Endothelial cell of umbilical vein (primary cell): ENCODE results near the gene SERPINB10. TPM values are rescaled to one million over a fixed set of nuclear protein-coding genes. Genes with fewer than 3 reads are reported as not detected.

ENCODE experiments used
- BruUV-seq: library from RNA; stranded (reverse); fragments of 400-500 nt; replicated peaks from 2 replicates; lab custom pipeline; 2021; lab: Mats Ljungman, UMichigan
- CTCF ChIA-PET: fragments of 300-600, 350-600 bp; sonication (Branson Sonifier 250); formaldehyde crosslinking; loops from one replicate; lab custom pipeline; 2021; ENCODE audit warnings: antibody characterized with exemption, inconsistent platforms; lab: Charles Lee
- POLR2A ChIA-PET: fragments of 300-600, 350-600 bp; sonication (Branson Sonifier 250); formaldehyde crosslinking; loops from one replicate; lab custom pipeline; 2021; ENCODE audit warnings: antibody characterized with exemption, inconsistent platforms; lab: Charles Lee
- DNase-seq: peaks from one replicate; pipeline ENCODE4 v3.0.0-alpha.2; 2011; ENCODE audit warnings: low read depth, low spot score
- FAIRE-seq: peaks from 2 replicates; lab custom pipeline; 2011; peaks lifted over from hg19 to GRCh38; lab: Jason Lieb, UNC
- H2AFZ ChIP-seq: 2 replicates; pipeline ENCODE4 v1.6.0; 2012; ENCODE audit warnings: low read depth, low read length, control low read depth, inconsistent platforms
- H3K27ac ChIP-seq: 2 replicates; pipeline ENCODE4 v1.5.1; 2011; ENCODE audit warnings: low read depth, mild to moderate bottlenecking, control low read depth, low read length, moderate library complexity; ENCODE audit not compliant: insufficient read depth
- H3K27me3 ChIP-seq, 2 experiments: 2 replicates each; pipeline versions ENCODE4 v1.6.0 to v1.6.1; 2011; ENCODE audit warnings: low read length in 2 of 2, mixed read lengths in 1 of 2; ENCODE audit not compliant: control insufficient read depth in 2 of 2, insufficient read depth in 2 of 2
- H3K36me3 ChIP-seq, 2 experiments: 2 replicates in 1 of 2; 3 replicates in 1 of 2; pipeline ENCODE4 v1.5.1; 2011; ENCODE audit warnings: low read length in 2 of 2, mild to moderate bottlenecking in 1 of 2, moderate library complexity in 1 of 2; ENCODE audit not compliant: control insufficient read depth in 2 of 2, insufficient read depth in 2 of 2; ENCODE audit errors: extremely low read depth in 1 of 2
- H3K4me1 ChIP-seq: 3 replicates; pipeline ENCODE4 v1.5.1; 2011; ENCODE audit warnings: mild to moderate bottlenecking, low read length; ENCODE audit not compliant: control insufficient read depth, insufficient read depth; ENCODE audit errors: extremely low read depth
- H3K4me2 ChIP-seq: 2 replicates; pipeline ENCODE4 v1.6.1; 2011; ENCODE audit warnings: low read length, control low read depth, mixed read lengths; ENCODE audit not compliant: insufficient read depth
- H3K4me3 ChIP-seq, 3 experiments: fragments of 200-600 bp in 1 of 3; sonication (generic), shearing (Covaris generic) in 1 of 3; replicated peaks in 1 of 3; 2 replicates each; pipeline ENCODE4 v1.5.1; 2011 to 2016; ENCODE audit warnings: control low read depth in 3 of 3, low read length in 3 of 3, mild to moderate bottlenecking in 2 of 3, inconsistent platforms in 1 of 3, low read depth in 1 of 3, moderate library complexity in 1 of 3; ENCODE audit not compliant: insufficient read depth in 1 of 3
- H3K79me2 ChIP-seq: 2 replicates; pipeline ENCODE4 v1.6.0; 2012; ENCODE audit warnings: low read length, inconsistent platforms; ENCODE audit not compliant: control insufficient read depth, insufficient read depth
- H3K9ac ChIP-seq: replicated peaks from 2 replicates; pipeline ENCODE3; 2011; ENCODE audit warnings: low read length, control low read depth; ENCODE audit not compliant: insufficient read depth; ENCODE audit errors: extremely low read depth
- H3K9me1 ChIP-seq: replicated peaks from 3 replicates; pipeline ENCODE4 v1.6.0; 2011; ENCODE audit warnings: mild to moderate bottlenecking, low read length; ENCODE audit not compliant: control insufficient read depth, insufficient read depth; ENCODE audit errors: extremely low read depth
- H3K9me3 ChIP-seq: replicated peaks from 2 replicates; pipeline ENCODE4 v1.5.1; 2012; ENCODE audit warnings: low read length, inconsistent platforms; ENCODE audit not compliant: control insufficient read depth, insufficient read depth
- H4K20me1 ChIP-seq: replicated peaks from 2 replicates; pipeline ENCODE3; 2011; ENCODE audit warnings: mild to moderate bottlenecking, low read length; ENCODE audit not compliant: control insufficient read depth, insufficient read depth; ENCODE audit errors: extremely low read depth
- EZH2 ChIP-seq: IDR thresholded peaks from 2 replicates; pipeline ENCODE4 v1.6.1; 2012; ENCODE audit warnings: borderline replicate concordance, low read depth, mild to moderate bottlenecking, moderate library complexity, low read length, inconsistent platforms; ENCODE audit not compliant: severe bottlenecking
- FOS ChIP-seq: IDR thresholded peaks from 2 replicates; pipeline ENCODE4 v1.6.1; 2011; ENCODE audit warnings: mild to moderate bottlenecking, low read length, moderate library complexity, borderline replicate concordance; ENCODE audit not compliant: insufficient read depth
- GATA2 ChIP-seq: IDR thresholded peaks from 2 replicates; pipeline ENCODE4 v1.7.0; 2011; ENCODE audit warnings: low read depth, mild to moderate bottlenecking, moderate library complexity, mixed read lengths, low read length; ENCODE audit not compliant: insufficient read length, insufficient read depth
- JUN ChIP-seq: IDR thresholded peaks from 2 replicates; pipeline ENCODE4 v1.6.1; 2011; ENCODE audit warnings: borderline replicate concordance, low read depth; ENCODE audit not compliant: insufficient read length, insufficient read depth
- MYC ChIP-seq: IDR thresholded peaks from one replicate; pipeline ENCODE4 v1.6.1; 2011; ENCODE audit warnings: mild to moderate bottlenecking, low read depth, low read length
- POLR2A ChIP-seq: IDR thresholded peaks from 2 replicates; pipeline ENCODE4 v1.6.1; 2012; ENCODE audit warnings: low read depth, mild to moderate bottlenecking, control low read depth, low read length
- POLR2AphosphoS5 ChIP-seq: IDR thresholded peaks from 2 replicates; pipeline ENCODE4 v1.6.1; 2012; ENCODE audit warnings: low read depth, mild to moderate bottlenecking, control low read depth, low read length, moderate library complexity; ENCODE audit not compliant: insufficient read depth
- dilution Hi-C: fragments of 300-500 bp; cut with MboI; formaldehyde crosslinking; loops from one replicate; pipeline ENCODE4 v1.15.0; 2019; ENCODE audit warnings: low sequenced_read_pairs; ENCODE audit not compliant: extremely low pct_ligation_motif_present
- intact Hi-C: fragments of 100-400 bp; cut with micrococcal nuclease; formaldehyde crosslinking; loops from one replicate; pipeline ENCODE4 v1.10.0; 2022
- polyA plus RNA-seq, 4 experiments: library from polyadenylated mRNA; depleted of rRNA in 3 of 4; stranded (reverse) in 3 of 4; unstranded in 1 of 4; fragments of >200 nt; gene quantifications; 2 replicates each; pipeline versions ENCODE4 v1.2.1 to v1.2.3, GENCODE V29; 2011 to 2012; ENCODE audit warnings: missing spikeins in 1 of 4
- total RNA-seq: library from RNA; stranded (reverse); gene quantifications from 2 replicates; pipeline ENCODE4 v1.2.3, GENCODE V29; 2021
- TF ChIP-seq, protein P1 (sequence below), 2 donors: IDR thresholded peaks; 1 replicate in 1 of 2; 2 replicates in 1 of 2; pipeline ENCODE4 v1.5.1; 2011; ENCODE audit warnings: low read length in 2 of 2, mild to moderate bottlenecking in 2 of 2, moderate library complexity in 2 of 2, control low read depth in 1 of 2, inconsistent platforms in 1 of 2, low read depth in 1 of 2; ENCODE audit not compliant: insufficient read depth in 1 of 2; ENCODE audit errors: extremely low read depth in 1 of 2
- TF ChIP-seq, protein P2 (sequence below): IDR thresholded peaks from 2 replicates; pipeline ENCODE4 v1.6.1; 2011; ENCODE audit not compliant: insufficient read depth, insufficient read length

The SERPINB10 gene
- total and polyA plus RNA-seq, 2 donors (not counting 3 experiments of a cell fraction or from before 2014, with no cell fraction given): not detected

DNA sequence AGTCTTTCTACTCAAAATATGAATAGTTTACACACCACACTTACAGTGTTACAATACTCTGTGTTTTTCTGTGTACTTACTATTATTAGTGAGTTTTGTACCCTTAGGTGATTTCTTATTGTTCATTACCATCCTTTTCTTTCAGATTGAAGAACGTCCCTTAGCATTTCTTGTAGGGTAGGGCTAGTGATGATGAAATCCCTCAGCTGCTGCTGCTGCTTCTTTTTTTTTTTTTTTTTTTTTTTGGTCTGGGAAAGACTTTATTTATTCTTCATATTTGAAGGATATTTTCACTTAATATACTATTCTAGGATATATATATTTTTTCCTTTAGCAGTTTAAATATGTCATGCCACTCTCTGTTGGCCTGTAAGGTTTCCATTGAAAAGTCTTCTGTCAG lies 49.3 kb upstream of the SERPINB10 start:
- intact Hi-C loops (no loop called here), dilution Hi-C loops (no loop called here)
- FAIRE-seq: no peak
- TF ChIP-seq GATA2 (no peak), MYC (no peak)
- Histone ChIP-seq H3K27me3 (peaks cover 0 to 2% of the 10 kb centered on the region in 2 experiments), H3K9ac (no peak overlapping the region), H3K9me1 (no peaks in the 10 kb centered on the region), H3K79me2 (no peaks in the 10 kb centered on the region), H2AFZ (no peak overlapping the region), H3K4me1 (no peaks in the 10 kb centered on the region), H3K4me2 (no peak overlapping the region), H3K36me3 (no peaks in the 10 kb centered on the region), H3K4me3 (no peak overlapping the region), H3K27ac (no peak overlapping the region), H3K9me3 (no peaks in the 10 kb centered on the region), H4K20me1 (no peaks in the 10 kb centered on the region)
- no peak for DNase-seq
- ChIA-PET POLR2A (interaction anchor here (0.6 kb wide), 1 partner anchor 354 kb away, joined by 5 read pairs; no protein-coding TSS in a partner anchor), CTCF (interaction anchor here (1.2 to 3.4 kb wide), 6 partner anchors 12 to 344 kb away, joined by 3 to 12 read pairs (median 3); no protein-coding TSS in a partner anchor)
- BruUV-seq: no TSS peak

DNA sequence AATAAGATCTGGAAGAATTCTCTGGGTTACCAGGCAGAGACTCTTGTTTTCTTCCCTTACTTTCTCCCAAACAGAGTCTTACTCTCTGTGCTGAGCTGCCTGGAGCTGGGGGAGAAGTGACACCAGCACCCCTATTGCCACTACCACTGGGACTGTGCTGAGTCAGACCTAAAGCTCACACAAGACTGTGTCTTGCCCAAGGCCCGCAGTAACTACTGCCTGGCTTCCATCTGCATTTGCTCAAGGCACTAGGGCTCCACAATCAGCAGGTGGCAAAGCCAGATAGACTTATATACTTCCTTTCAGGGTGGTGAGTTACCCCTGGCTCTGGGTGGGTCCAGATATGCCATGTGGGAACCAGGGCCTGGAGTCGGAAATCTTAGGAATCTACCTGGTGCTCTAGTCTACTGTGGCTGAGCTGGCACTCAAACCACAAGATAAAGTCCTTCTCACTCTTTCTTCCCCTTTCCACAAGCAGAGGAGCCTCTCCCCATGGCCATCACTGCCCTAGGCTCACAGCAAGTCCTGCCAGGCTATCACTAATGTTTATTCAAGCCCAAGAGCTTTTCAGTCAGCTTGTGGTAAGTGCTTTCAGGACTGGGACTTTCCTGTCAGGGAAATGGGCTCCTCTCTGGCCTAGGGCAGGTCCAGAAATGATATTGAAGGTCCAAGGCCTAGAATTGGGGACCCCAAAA lies 47.8 kb upstream of the SERPINB10 start:
- H3K4me3 ChIP-seq: no peak overlapping the region
- H4K20me1 ChIP-seq: no peaks in the 10 kb centered on the region
- ChIA-PET CTCF (interaction anchor here (0.8 to 1.5 kb wide), 2 partner anchors 342 to 349 kb away, joined by 3 to 4 read pairs; no protein-coding TSS in a partner anchor), POLR2A (no interaction called here)
- DNase-seq: no peak
- peaks cover 0 to 2% of the 10 kb centered on the region in 2 experiments for H3K27me3 ChIP-seq
- no peak overlapping the region for H3K4me2 ChIP-seq
- intact Hi-C loops (no loop called here), dilution Hi-C loops (no loop called here)
- no peak for FAIRE-seq
- no peak overlapping the region for H2AFZ ChIP-seq
- H3K9me1 ChIP-seq: no peaks in the 10 kb centered on the region
- no peak for TF ChIP-seq FOS
- TF ChIP-seq, protein P1, sequence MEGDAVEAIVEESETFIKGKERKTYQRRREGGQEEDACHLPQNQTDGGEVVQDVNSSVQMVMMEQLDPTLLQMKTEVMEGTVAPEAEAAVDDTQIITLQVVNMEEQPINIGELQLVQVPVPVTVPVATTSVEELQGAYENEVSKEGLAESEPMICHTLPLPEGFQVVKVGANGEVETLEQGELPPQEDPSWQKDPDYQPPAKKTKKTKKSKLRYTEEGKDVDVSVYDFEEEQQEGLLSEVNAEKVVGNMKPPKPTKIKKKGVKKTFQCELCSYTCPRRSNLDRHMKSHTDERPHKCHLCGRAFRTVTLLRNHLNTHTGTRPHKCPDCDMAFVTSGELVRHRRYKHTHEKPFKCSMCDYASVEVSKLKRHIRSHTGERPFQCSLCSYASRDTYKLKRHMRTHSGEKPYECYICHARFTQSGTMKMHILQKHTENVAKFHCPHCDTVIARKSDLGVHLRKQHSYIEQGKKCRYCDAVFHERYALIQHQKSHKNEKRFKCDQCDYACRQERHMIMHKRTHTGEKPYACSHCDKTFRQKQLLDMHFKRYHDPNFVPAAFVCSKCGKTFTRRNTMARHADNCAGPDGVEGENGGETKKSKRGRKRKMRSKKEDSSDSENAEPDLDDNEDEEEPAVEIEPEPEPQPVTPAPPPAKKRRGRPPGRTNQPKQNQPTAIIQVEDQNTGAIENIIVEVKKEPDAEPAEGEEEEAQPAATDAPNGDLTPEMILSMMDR (IDR thresholded peaks at IDR 0.05; ENCODE audit: extremely low read depth in 1 of 2, insufficient read depth in 1 of 2, low read depth in 1 of 2, low read length in 2 of 2): no peak
- no peak for TF ChIP-seq JUN
- no peak for TF ChIP-seq EZH2
- TF ChIP-seq, protein P2, sequence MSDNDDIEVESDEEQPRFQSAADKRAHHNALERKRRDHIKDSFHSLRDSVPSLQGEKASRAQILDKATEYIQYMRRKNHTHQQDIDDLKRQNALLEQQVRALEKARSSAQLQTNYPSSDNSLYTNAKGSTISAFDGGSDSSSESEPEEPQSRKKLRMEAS: no peak
- no peak for TF ChIP-seq MYC
- TF ChIP-seq POLR2A: no peak
- no peak for TF ChIP-seq GATA2
- no peak for TF ChIP-seq POLR2AphosphoS5
- no peak overlapping the region for H3K27ac ChIP-seq
- H3K9me3 ChIP-seq: no peaks in the 10 kb centered on the region
- no TSS peak for BruUV-seq
- H3K79me2 ChIP-seq: no peaks in the 10 kb centered on the region
- H3K9ac ChIP-seq: no peak overlapping the region
- no peaks in the 10 kb centered on the region for H3K4me1 ChIP-seq
- no peaks in the 10 kb centered on the region for H3K36me3 ChIP-seq
